HG02588 (cell line): ENCODE results near the gene RPH3AL.
"Not testable (repeated sequence)": the region's sequence is repeated elsewhere in the genome, so short reads cannot be mapped to it uniquely, and the experiment has no call there.

Experiments
- ATAC-seq: cut with Tn5 transposase; IDR thresholded peaks from one replicate; pipeline ENCODE4 v1.9.1; 2021; ENCODE audit warnings: mild to moderate bottlenecking, moderate library complexity; ENCODE audit not compliant: unreplicated experiment

RPH3AL gene

DNA sequence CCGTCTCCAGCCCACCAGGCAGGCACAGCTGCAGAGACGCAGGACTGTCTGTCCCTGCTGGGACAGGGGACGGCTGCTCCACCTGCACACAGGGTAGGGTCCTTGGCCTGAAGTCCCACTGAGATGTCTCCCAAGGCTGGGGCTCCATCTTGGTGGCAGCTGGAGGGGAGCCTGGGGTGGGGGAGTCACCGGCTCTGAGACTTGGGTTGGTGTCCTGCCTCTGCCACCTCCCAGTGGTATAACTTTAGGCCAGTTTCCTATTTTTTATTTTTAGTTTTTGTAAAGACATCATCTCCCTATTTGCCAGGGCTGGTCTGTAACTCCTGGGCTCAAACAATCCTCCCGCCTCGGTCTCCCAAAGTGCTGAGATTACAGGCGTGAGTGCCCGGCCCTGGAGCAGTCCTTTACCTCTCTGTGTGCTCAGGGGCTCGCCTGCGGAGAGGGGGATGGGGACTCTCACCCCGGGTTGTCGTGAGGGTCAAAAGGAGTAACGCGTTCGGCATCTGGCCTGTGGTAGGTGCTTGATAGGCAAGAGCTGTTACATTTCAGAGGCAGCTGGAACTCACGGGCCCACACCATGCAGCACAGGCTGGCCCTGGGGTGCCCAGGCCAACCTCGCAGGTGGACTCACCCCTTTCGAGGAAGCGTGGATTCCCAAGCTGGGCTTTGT lies 124.5 kb downstream of the RPH3AL start:
- no peak for ATAC-seq

DNA sequence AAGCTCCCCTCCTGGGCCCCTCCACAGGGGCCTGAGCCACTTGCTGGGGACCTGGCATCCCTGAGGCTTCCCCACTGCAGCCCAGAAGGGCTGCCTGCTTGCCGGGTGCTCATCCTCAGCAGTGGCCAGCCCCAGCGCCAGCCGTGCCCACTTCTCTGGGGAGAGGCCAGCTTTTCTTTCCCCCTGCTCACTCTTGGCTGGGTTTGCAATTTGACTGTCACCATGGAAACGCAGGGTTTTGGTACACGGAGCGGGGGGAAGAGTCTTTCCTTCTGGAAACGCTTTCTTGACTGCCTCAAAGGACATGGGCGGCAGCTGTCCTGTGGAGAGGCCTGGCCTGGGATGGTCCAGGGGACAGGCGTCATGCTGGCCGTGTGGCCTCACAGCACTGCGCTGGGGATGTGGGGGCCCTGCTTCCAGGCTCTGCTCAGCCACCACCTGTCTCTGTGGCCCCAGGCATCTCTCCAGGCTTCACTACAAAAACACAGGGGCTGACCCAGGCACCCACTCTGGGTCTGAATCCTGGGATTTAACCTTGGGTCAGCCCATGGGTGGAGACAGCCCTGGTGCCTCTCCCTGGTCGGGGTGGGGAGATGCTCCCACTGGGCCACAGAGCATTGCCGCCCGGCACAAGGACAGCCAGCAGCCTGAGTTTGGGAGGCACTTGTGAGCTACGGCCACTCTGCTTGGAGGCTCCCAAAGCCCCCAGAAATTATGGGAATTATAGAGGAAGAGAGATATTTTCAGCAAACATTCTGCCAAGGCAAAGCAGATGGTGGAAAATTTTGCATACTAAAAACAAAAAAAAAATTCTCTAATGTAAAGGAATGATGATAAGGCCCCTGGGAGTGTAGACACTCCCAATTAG lies 125.3 kb downstream of the RPH3AL start:
- ATAC-seq: no peak

DNA sequence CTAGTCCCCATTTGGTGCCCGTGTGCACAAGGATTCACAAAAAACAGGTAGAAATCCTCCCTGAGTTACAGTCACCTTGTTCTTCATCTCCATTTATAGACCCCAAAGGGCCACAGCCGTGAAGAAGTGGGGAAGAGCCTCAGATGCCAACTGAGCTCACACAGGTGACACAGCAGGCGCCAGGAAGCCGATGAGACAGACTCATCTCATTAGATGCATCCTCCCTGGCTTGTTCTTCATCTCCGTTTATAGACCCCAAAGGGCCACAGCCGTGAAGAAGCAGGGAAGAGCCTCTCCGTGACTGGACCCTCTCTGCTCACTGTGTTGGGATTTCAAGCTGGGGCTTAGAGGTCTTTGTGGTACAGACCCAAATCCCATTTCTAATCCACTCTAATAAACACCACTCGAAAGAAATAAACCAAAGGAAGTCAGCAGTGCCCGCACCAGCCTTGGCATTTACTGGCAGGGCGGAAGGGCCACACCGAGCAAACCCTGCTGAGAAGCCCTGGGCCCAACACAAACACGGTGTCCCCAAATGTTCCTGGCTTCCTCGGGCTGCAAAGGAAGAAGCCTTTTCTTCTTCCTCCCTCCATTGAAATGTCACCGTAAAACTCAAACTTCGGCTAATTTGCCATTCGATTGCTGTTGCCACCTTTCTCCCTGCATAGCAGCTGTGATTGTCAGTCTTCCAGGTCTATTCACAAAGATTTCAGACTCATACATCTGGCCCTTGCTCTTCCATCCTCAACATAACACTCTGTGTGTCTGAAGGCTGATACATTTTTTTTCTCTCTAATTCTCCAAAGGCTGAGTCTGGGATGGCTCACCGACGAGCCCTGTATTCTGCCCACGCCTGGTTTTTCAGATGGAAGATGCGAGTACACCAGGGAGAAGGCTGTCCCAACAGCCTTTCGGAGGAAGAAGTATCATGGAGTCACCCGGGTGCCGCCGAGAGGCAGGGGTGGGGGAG lies 126.2 kb downstream of the RPH3AL start:
- no peak for ATAC-seq

- no peak for ATAC-seq
These were observed 127.1 kb downstream of the RPH3AL start for GRCh38 chr17:225551-225950.

- not testable (repeated sequence) for ATAC-seq
These were observed 128.0 kb downstream of the RPH3AL start for GRCh38 chr17:224576-224975.

GRCh38 chr17:223723-224471 lies 128.7 kb downstream of the RPH3AL start:
- no peak for ATAC-seq

DNA sequence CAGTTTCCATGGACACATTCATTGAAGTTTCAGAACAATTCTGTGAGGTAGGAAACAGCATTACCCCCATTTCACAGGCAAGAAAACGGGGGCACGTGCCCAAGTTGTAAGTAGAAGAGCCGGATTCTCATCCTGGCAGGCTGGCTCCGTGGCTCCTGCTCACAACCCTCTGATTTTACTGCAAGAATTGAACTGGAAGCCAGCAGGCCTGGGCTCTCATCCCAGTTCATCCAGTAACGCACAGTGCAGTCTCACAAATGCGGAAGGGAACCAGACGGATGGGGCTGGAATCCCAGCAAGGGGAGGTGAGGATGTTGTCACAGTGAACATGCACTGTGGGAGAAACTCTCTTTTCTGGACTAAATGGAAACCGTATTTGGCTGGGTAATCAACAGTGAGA lies 130.4 kb downstream of the RPH3AL start:
- no peak for ATAC-seq

DNA sequence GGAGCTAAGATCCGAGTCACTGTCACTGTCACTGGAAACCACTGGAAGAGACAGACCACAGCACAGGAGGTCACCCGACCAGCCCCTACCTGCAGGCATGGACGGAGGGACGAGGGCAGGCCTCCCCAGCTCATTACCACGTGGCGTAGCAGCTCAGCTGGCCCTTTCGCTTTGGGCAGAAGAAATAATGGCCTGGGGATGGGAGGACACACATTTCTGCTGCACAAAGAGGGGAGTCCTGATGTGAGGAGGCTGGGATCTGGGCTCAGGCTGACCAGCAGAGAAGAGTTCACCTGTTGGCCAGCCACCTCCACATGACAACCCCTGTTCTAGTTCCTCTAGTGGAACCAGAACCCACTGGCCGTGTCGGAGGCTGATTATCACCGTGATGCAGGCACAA lies 132.9 kb downstream of the RPH3AL start:
- ATAC-seq: no peak

DNA sequence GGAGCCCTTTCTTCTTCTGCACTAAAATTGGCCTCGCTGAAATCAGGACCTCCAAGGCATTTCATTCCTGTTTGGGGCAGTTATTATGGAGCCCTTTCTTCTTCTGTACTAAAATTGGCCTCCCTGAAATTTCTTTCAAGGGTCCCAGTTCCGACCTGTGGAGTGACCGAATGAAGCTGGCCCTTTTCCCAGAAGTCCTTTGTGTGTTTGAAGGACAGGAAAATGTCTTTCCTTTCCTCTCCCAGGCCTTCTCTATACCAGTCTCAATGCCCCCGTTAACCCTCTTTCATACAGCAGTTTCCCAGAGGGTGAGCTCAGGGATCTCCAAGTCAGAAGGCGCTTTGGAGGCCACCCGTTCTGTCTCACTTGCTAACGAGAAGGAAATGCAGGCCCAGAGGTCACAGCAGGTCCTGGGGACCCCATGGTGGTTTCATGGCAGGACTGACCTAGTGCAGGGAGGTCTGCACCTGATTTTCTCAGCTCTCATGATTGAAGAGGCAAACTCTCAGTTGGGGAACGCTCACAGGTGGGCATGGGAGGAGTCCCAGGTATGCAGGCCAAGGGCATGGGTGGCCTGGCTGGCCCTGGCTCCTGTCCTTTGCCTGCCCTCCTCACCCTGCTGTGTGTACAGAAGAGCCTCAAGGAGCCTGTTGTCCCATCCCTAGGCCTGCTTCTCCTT lies 134.0 kb downstream of the RPH3AL start:
- no peak for ATAC-seq

DNA sequence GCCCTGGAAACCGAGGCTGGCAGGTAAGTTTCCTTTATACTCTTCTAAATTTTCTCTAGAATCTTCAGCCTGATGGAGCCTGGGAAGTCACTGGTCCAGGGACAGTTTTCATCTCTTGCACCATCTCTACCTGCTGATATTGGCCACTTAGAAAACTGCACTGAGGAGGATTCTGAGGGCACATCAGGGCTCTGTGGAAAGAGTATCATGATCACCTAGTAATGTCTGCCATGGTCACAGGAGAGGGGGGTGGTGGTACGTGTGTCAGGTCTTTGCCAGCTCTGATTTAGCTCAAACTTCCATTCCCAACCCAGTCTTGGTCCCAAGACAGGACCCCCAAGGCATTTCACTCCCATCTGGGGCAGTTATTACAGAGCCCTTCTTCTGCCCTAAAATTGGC lies 136.0 kb downstream of the RPH3AL start:
- ATAC-seq: no peak

DNA sequence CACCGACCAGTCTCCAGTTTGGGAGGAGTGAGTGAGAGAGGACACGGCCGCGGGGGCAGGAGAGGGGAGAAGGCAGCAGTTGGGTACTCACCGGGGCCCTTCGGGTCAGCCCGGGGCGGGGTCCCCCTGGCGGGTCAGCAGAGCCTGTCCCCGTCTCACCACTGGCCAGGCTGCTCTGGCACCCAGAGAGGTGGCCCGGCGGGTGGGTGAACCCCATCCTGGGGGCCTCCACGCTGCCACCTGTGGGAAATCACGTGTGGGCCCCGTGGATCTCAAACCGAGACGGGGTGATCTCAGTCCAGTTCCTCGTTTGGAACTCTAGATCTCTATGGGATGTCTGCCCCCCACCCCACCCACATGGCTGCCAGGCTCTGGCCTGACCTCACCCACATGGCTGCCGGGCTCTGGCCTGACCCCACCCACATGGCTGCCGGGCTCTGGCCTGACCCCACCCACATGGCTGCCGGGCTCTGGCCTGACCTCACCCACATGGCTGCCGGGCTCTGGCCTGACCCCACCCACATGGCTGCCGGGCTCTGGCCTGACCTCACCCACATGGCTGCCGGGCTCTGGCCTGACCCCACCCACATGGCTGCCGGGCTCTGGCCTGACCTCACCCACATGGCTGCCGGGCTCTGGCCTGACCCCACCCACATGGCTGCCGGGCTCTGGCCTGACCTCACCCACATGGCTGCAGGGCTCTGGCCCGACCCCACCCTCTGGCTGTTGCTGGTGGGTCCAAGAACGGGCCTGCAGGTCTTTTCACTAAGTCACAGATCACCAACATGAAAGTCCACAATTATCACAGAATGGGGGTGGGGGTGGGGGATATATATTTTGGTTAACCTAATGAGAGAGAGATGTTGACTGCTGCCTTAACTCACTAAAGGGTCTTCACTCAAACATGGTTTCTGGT lies 136.8 kb downstream of the RPH3AL start:
- not testable (repeated sequence) for ATAC-seq

DNA sequence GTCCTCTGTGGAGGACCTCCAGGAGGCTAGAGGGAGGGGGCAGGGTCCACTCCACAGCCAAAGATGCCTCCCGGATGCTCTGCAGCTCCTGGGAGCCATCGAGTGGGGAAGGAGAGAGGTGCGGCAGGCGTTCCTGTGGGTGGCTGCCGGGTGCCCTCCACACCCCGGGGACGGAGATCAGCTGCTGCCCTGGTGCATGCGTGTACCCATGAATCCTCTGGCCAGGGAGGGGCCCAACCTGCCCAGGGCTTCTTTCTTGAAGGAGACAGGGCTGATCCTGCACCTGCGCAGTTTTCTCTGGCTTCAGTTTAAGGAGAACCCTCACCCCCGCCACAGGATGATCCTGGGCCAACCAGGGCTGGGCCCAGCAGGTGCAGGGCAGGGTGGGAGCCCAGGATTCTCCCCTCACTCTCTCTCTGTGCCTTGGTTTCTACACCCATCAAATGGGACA lies 137.7 kb downstream of the RPH3AL start:
- ATAC-seq: no peak

DNA sequence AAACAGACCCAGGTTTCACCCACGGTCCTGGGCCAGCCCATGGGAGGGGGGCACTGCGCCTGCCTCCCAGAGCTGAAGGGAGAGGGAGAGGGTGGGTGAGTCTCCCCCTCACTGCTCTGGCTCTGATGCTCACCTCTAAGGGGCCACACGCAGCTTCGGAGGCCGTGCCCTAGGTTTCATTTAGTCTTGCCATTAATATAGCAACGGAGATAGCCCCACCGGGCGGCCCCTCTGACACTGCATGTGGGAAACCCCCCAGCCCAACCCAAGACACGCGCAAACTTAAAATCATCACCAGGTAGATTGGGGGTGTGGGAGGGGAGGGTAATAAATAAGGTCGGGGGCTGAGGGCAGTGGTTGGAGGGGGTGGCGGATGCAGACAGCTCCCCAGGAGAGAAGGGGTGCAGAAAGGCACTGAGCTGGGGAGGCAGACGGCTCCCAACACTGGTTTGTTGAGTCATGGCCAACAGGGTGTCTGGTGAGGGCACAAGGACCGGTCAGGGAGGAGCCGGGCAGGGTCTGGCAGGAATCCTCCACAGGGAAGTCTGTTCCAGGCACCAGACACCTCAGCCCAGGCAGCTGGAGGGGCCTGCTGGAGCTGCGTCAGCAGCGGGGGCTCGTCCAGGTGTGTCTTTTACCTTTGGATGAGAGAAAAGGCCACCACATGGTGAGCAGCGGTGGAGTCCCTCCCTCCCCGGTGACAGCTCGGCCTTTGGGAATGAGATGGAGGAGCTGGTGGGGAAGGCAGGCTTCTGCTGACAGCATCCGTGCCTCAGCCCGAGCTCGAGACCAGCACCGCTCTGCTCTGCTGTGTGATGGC lies 139.1 kb downstream of the RPH3AL start:
- no peak for ATAC-seq

DNA sequence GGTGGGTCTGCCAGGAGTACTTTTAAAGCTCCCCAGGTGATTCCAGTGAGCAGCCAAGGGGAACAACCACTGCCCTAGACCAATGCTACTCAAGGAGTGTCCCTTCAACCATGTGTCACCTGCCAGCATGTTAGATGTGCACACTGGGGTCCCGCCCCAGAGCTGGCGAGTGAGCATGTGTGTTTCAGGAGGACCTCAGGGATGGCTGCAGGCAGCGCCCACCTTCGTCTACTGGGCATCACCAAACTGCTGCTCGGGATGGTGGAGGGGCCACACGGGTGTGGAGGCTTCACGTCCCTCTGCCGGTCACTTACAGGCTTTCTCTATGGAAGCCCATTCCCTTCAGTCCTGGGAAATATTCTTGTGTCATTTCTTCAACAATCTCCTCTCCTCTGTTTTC lies 142.2 kb downstream of the RPH3AL start:
- ATAC-seq: no peak

- ATAC-seq: no peak
These were observed 144.2 kb downstream of the RPH3AL start for GRCh38 chr17:208429-208828.

DNA sequence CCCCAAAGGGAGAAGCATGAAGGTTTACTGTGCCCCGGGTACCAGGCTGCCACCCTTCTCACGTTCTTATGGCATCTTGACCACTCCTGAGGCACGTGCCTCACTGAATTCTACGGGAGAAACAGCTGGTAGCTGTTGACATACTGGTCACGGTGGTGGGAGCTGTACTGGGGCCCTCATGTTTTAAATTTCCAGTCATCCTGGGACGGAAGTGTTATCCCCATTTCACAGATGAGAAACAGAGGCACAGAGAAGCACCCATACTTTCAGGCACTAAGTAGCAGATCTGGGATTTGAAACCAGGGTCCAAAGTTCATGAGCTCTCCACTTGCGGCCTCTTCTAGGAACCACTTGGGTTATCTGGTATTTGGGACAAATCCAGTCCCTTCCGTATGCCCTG lies 144.8 kb downstream of the RPH3AL start:
- no peak for ATAC-seq

DNA sequence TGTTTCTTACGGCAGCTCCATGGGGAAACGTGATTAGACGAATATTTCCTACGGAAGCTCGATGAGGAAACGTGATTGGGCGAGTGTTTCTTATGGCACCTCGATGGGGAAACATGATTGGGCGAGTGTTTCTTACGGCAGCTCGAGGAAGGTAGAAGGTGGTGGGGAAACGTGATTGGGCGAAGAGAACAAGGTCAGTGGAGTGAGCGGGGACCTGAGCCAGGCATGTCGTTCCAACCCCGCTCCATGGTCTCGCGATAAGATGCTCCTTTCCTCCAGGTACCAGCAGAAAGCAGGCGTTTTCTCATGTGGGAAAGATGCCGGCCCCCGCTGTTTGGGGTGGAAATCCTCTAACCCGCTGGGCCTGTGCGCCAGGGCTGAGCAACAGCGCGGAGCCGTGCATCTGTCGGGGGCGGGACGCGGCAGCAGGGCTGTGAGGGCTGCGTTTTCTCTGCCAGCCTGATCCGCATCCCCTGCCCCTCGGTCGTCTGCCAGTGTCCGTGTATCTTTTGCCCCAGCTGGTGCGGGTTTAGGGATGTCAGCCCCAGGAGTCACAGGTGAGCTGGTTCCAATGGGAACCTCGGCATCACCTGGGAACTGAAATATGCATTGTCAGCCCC lies 145.6 kb downstream of the RPH3AL start:
- no peak for ATAC-seq

- not testable (repeated sequence) for ATAC-seq
These were observed 146.1 kb downstream of the RPH3AL start for GRCh38 chr17:206484-206883.
